ENCODE data around the gene FGD5. TPM values are rescaled to one million over a fixed set of nuclear protein-coding genes. Genes with fewer than 3 reads are reported as not detected.

Gene FGD5
- total RNA-seq, 1 donor = under 0.01 TPM

DNA sequence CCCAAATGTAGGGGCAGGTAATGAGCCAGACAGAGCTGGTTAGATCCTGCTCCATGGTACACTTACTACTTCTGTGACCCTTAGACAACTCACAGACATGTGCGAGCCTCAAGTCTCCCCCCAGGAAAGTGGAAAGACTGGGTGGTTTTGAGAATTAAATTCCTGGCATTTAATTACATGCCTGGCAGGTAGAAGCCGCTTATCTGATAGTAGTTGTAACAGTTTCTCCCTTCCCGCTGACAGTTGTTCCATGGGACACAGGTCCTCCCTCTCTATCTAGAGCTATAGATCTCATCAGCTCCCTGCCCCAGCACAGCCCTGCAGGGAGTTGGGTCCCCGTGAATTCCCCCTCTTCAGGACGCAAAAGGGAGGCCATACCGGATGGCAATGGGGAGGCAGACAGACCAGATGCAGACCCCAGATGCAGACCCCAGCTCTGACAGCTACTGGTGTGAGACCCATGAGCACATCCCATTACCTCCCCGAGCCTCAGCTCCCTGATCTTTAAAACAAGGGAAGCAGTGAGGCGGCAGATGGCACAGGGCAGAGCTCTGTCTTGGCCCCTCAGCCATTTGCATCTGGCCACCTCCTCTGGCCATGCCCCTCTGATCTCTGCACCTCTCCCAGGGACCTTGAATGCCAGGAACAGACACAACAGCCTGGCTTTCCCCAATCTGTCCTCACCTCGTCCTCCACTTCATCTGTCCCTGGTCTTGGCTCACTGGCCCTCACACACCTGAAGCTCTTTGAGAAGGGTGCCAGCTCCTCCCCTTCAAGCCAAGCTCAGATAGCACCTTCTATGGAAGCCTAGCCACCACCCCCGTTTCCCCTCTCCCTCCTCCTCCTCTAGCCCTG, 94.5 kb downstream of the FGD5 start:
- TF ChIP-seq, protein P1, sequence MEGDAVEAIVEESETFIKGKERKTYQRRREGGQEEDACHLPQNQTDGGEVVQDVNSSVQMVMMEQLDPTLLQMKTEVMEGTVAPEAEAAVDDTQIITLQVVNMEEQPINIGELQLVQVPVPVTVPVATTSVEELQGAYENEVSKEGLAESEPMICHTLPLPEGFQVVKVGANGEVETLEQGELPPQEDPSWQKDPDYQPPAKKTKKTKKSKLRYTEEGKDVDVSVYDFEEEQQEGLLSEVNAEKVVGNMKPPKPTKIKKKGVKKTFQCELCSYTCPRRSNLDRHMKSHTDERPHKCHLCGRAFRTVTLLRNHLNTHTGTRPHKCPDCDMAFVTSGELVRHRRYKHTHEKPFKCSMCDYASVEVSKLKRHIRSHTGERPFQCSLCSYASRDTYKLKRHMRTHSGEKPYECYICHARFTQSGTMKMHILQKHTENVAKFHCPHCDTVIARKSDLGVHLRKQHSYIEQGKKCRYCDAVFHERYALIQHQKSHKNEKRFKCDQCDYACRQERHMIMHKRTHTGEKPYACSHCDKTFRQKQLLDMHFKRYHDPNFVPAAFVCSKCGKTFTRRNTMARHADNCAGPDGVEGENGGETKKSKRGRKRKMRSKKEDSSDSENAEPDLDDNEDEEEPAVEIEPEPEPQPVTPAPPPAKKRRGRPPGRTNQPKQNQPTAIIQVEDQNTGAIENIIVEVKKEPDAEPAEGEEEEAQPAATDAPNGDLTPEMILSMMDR (IDR thresholded peaks at IDR 0.05; ENCODE audit: insufficient read depth, low read depth, low read length) = no peak
- no peak overlapping the region for H3K4me3 ChIP-seq (ENCODE audit: low read depth, low read length)

DNA sequence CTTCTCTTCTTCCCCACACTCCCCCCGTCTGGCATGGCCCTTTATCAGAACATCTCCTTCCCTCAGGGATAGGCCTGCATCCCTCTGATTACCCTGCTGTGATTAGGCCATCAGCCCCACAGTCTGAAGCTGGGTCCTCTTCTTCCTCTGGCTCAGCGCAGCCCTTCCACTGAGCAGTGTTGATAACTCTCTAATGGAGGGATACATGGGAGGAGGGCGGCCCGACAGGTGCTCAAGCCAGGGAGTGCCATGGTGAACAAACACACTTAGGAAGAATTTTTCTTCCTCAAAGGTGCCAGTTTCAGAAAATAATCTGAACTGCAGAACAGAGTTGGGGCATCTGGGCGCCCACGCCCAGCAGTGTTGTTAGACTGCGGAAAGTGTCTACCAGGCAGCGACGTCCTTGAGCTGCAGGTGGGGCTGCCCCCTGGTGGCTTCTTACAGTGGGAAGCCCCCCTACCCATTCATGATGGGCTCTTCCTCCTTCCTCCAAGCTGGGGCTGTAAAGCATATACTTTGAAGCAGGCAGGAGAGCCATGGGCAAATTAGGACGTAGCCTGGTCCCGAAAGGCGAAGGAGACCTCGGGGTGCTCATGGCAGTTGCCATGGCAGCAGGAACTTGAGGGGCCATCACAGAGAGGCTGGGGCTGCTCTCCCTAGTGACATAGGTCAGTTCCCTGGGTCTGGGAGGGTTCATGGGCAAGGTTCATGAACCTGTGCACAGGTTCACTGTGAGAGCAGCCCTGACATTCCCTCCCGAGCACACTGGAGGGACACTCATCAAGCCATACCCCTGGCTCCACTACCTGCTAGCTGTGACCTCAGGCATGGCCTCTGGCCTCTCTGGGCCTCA, 95.4 kb downstream of the FGD5 start:
- no peak overlapping the region for H3K4me3 ChIP-seq (ENCODE audit: low read depth, low read length)
- DNase-seq (ENCODE audit: low read depth) = no peak
- TF ChIP-seq, protein P1 (IDR thresholded peaks at IDR 0.05; ENCODE audit: insufficient read depth, low read depth, low read length) = no peak

More for the DNA sequence above, 94.5 kb downstream of the FGD5 start:
- no peak for DNase-seq (ENCODE audit: low read depth)

DNA sequence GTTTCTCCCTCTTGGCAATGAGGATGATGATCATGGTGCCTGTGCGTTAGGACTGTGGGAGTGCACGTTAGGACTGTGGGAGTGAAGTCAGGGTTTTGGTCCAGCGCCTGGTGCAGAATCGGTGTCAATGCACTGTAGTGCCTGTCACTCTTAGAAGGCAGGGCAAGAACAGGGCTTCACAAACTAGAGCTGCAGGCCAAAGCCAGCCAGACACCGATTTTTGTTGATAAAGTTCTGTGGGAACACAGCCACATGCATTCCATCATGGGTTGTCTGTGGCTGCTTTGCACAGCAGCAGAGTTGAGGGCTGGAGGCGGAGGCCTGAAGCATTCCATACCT, 96.0 kb downstream of the FGD5 start:
- no peak for DNase-seq (ENCODE audit: low read depth)
- TF ChIP-seq, protein P1 (IDR thresholded peaks at IDR 0.05; ENCODE audit: insufficient read depth, low read depth, low read length) = no peak
- no peak overlapping the region for H3K4me3 ChIP-seq (ENCODE audit: low read depth, low read length)

DNA sequence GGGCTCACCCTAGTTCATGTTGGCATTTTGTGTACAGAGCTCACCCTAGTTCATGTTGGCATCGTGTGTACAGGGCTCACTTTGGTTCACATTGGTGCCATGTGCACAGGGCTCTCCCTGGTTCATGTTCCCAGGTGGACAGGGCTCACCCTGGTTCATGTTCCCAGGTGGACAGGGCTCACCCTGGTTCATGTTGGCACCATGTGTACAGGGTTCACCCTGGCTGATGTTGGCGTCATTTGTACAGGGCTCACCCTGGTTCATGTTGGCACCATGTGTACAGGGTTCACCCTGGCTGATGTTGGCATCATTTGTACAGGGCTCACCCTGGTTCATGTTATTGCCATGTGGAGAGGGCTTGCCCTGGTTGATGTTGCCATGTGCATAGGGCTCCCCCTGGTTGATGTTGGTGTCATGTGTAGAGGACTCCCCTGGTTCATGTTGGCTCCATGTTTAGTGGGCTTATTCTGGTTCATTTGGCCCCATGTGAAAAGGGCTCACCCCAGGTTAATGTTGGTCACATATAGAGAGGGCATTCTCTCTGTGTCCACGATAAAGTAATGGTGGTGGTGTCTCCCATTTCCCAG, 97.0 kb downstream of the FGD5 start:
- no peak for DNase-seq (ENCODE audit: low read depth)

DNA sequence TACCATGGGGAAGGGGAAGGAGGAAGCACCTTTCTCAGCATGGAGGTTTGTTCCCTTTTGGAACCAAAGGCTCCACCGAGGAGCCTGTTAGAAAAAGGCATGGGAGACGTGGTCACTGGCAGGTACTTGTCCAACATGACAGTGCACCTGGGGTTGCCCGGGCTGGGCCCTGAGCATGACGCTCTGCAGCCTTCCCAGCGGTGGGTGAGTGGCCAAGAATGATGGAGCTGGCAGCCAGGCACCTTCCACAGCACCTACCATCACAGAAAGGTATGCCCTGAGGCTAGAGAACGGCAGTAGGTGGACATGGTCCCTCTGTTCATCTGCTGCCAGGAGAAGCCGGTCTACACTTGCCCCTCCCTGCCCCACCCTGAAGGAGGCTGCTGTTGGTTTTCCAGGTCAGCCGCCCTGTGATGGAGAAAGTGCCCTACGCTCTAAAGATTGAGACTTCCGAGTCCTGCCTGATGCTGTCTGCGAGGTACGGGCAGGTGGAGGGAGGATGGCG, 99.6 kb downstream of the FGD5 start:
- TF ChIP-seq, protein P1 (IDR thresholded peaks at IDR 0.05; ENCODE audit: insufficient read depth, low read depth, low read length) = no peak
- H3K4me3 ChIP-seq (ENCODE audit: low read depth, low read length) = no peak overlapping the region

More for the DNA sequence above, 97.0 kb downstream of the FGD5 start:
- TF ChIP-seq, protein P1 (IDR thresholded peaks at IDR 0.05; ENCODE audit: insufficient read depth, low read depth, low read length) = no peak
- no peak overlapping the region for H3K4me3 ChIP-seq (ENCODE audit: low read depth, low read length)

DNA sequence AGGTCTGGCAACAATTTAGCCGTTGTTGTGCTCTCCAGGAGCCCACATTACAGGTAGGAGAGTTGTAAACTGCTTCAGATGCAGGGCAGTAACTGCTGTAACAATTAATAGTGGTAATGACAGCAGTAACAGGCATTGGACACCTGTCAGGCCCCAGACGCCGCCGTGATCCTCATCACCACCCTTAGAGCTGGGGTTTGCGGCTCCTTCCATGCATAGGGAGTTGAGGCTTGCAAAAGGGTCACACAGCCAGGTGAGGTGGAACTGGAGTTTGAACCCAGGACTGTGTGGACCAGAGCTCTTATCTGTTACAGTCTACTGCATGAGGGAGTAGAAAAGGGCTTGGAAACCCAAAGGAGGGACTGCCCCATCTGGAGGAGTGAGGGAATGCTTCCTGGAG, 101.8 kb downstream of the FGD5 start:
- TF ChIP-seq, protein P1 (IDR thresholded peaks at IDR 0.05; ENCODE audit: insufficient read depth, low read depth, low read length) = no peak
- H3K4me3 ChIP-seq (ENCODE audit: low read depth, low read length) = no peak overlapping the region
- no peak for DNase-seq (ENCODE audit: low read depth)

More for the DNA sequence above, 99.6 kb downstream of the FGD5 start:
- DNase-seq (ENCODE audit: low read depth) = no peak

All from fibroblast of villous mesenchyme (primary cell).